Ammon's horn (tissue), 1 donor: ENCODE data around the gene DCBLD1.

ENCODE experiments used
- DNase-seq: peaks from one replicate; pipeline ENCODE4 v3.0.0-alpha.2; 2016; ENCODE audit warnings: low spot score

Gene DCBLD1

DNA sequence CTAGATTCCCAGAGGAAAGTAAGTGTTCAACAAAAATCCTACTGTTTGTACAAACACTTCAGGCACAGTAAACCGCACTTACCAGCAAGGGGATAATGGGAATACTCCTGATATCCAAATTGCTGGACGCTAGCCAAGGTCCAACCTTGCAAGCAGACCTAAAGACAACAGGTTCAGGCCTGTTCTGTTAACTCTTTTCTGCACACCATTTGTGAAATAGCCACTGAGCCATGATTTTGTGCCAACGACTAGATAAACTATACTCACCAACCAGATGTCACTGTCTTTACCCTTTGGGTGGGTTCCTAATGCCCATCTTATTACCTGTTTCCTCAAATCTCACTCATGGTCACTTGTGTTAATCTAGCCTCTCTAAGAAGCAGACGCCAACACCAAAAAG, 76.3 kb downstream of the DCBLD1 start:
- DNase-seq: no peak

- no peak for DNase-seq
These were observed 76.8 kb downstream of the DCBLD1 start for GRCh38 chr6:117559299-117559698.

DNA sequence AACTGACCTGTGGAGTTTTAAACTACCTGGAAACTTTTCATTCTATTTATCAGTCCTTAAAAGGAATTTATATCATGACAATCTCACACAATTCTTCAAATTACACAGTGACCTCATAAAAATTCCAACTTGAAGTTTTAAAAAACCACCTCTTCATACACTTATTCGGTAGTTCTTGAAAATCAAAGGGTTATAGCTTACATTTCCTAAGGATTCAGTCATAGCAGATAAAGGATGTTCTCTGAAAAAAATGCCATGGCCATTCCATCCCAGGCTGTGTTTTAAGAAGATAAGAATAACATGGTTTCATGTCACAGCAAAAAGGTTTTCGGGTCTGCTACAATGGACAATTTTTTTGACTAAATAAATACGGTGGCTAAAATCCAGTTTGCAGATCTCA, 78.7 kb downstream of the DCBLD1 start:
- DNase-seq: no peak

DNA sequence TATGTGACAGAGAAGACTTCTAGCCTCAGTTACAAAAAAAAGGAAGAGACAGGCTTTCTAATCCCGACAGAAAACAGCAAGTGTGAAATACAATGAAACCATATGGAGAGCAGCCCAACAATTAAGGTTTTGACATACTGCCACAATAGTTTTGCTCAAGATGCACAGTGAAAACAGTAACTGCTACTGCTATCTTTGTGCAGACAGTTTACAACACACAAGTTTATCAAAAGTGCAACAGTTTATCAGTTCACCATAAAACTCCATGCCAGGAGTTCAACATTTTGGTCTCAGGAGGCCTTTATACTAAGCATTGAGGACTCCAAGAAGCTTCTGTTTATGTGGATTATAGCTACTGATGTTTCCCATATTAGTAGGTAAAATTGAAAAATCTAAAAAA, 82.2 kb downstream of the DCBLD1 start:
- no peak for DNase-seq

DNA sequence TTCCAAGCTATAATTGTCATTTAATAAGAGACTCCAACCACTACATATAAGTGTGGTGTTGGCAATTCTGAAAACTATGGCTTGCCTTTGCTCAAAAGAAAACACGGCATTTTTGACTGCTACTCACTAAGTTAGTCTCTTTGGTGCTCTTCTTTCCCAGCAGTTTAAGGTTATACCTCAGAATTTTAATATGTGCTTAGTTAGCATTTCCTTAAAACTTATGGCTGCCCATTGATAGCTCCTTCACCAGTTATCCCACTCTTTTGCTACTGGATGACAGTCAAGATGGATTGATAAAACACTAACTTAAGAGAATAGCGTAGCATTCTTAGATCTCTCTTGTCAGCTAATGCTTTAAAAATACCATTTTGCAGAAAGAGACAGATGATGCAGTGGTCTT, 85.8 kb downstream of the DCBLD1 start:
- DNase-seq: no peak

- DNase-seq: no peak
These were observed 86.4 kb downstream of the DCBLD1 start for GRCh38 chr6:117568831-117569410.

DNA sequence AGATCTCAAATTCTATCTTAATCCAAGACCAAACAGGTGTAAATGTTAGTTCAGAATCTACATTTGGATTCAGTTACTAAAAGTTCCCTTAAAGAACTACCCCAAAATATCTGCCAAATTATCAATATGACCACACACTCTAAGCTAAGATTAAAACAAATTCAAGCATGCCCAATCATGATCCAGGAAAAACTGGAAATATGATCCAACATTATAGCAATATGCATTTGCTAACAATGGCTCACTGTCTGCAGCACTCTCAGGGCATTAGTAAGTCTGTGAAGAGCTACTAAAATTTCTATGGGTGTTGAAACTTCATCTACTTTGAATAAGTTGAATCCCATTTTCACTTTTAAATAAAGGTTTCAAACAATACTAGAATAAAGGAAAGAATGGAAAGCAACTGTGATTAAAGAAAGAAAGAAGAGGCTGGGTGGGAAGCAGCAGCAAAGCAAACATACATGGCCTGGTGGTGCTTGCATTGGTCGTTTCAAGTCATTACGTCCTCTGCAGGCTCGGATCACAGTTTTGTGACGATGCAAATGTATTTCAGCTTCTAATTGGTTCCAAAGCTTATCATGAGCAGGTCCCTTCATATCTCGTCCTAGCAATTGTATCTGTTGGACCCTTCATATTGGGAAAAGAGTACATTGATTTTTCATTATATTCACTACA, 90.7 kb downstream of the DCBLD1 start:
- no peak for DNase-seq

- no peak for DNase-seq
These were observed 91.7 kb downstream of the DCBLD1 start for GRCh38 chr6:117574198-117574597.

DNA sequence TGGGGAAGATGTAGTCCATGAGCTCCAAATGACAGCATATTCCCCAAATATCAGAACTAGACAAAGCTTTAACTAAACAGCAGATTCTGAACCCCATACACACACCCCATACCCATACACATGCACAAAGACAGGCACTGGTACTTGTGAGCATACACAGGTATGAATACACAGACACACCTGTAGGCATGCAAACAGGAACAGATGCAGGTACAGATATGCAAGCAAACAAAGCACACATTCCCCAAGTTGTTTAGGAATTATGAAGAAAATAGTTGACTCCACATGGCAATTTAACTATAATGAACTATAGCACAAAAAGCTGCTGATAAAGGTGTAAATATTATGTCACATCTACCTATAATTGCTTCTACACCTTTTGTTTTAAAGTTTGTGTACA, 103.2 kb downstream of the DCBLD1 start:
- no peak for DNase-seq

DNA sequence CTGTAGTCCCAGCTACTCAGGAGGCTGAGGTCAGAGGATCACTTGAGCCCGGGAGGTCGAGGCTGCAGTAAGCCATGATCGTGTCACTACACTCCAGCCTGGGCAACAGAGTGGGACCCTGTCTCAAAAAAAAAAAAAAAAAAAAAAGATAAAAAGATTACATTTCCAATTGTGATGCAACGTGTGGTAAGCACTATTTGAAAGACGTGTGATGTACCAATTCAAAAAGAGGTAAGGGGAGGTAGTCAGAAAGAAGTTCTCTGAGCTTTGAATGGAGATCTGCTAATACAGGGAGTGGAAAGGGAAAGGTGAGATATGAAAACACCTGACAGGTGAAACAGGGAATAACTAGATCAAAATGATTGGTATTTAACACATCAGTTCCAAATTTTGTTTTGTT, 108.0 kb downstream of the DCBLD1 start:
- DNase-seq: no peak

DNA sequence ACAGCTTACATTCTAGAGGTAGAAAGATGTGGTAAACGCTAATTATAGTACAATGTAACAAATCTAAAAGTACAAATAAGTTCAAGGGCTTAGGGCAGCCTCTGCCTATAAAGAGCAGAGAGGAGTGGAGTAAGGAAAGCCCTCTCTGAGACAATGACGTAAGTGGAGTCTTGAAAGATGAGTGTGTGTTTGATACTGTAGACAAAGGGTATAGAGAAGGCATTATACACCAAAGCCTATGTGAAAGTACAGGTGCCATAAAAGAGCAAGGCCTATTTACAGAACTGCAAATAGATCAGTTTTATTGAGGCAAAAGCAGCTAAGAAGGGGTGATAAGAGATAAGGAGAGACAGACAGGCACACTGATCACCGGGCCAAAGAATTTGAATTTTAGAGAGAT, 108.9 kb downstream of the DCBLD1 start:
- DNase-seq: no peak

- DNase-seq: no peak
These were observed 110.7 kb downstream of the DCBLD1 start for GRCh38 chr6:117592983-117593759.

DNA sequence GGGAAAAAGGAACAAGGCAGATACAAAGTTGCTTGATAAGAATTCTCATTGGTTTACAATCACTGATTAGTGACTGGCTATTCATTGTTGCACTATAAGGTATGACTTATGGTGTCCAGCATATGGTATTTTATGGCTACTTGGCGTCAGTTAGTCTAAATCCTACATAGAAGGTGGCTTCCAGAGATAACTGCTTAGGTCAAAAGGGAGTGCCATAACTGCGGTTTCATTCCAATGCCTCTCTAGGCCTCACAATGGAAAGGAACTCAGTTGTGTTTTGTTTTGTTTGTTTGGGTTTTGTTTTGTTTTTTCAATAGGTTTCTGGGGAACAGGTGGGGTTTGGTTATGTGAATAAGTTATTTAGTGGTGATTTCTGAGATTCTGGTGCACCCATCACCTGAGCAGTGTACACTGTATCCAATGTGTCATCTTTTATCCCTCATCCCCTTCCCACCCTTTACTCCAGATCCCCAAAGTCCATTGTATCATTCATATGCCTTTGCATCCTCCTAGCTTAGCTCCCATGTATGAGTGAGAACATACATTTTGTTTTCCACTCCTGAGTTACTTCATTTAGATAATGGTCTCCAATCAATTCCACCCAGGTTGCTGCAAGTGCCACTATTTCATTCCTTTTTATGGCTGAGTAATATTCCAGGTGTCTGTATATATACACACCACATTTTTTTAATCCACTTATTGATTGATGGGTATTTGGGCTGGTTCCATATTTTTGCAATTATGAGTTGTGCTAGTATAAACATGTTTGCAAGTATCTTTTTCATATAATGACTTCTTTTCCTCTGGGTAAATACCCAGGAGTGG, 112.8 kb downstream of the DCBLD1 start:
- no peak for DNase-seq

DNA sequence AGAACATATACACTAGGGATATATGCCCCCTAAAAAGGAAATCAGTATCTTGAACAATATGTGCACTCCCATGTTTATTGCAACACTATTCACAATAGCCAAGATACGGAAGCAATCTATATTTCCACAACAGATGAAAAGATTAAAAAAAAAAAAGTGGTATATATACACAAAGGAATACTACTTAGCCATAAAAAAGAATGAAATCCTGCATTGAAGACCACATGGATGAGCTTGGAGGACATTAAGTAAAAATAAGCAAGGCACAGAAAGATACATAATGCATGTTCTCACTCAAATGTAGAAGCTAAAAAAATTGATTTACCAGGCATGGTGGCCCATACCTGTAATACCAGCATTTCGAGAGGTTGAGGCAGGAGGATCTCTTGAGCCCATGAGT, 115.3 kb downstream of the DCBLD1 start:
- no peak for DNase-seq
